ENCODE data around the gene DPP6.

- TF ChIP-seq CTCF (IDR thresholded peaks at IDR 0.05) (no peak), POLR2A (IDR thresholded peaks at IDR 0.05) (no peak)
These were observed 890.5 kb downstream of the DPP6 start for GRCh38 chr7:154942691-154943090.

Measured in heart left ventricle (tissue), 13 donors.